Activated CD4-positive, CD25-positive, alpha-beta regulatory T cell treated with anti-CD3 and anti-CD28 coated beads, Interleukin-2, amount 50 U/mL, for 24 hours (primary cell): ENCODE data around the gene AHCTF1.

Experiments
- ATAC-seq, 2 donors: fragments of 150-1000 bp; cut with Tn5 transposase; one replicate each; pipeline ENCODE4 v1.10.0; 2021; ENCODE audit warnings: mild to moderate bottlenecking in 1 of 2, moderate library complexity in 1 of 2

Gene AHCTF1

GRCh38 chr1:246798606-246799496 is 132.9 kb downstream of the AHCTF1 start:
- no peak for ATAC-seq

- ATAC-seq, result no peak
Measured at GRCh38 chr1:246798107-246798506, 133.6 kb downstream of the AHCTF1 start.

GRCh38 chr1:246797597-246797996 is 134.2 kb downstream of the AHCTF1 start:
- no peak for ATAC-seq

- ATAC-seq, result no peak
Measured at GRCh38 chr1:246797157-246797556, 134.6 kb downstream of the AHCTF1 start.

- ATAC-seq, result no peak
Measured at GRCh38 chr1:246795906-246796694, 135.6 kb downstream of the AHCTF1 start.

- no peak for ATAC-seq
Measured at GRCh38 chr1:246794828-246795671, 136.7 kb downstream of the AHCTF1 start.

- no peak for ATAC-seq
Measured at GRCh38 chr1:246794048-246794827, 137.5 kb downstream of the AHCTF1 start.

GRCh38 chr1:246793356-246793896 is 138.3 kb downstream of the AHCTF1 start:
- ATAC-seq, result no peak

- no peak for ATAC-seq
Measured at GRCh38 chr1:246792603-246793002, 139.1 kb downstream of the AHCTF1 start.

GRCh38 chr1:246791303-246791918 is 140.3 kb downstream of the AHCTF1 start:
- no peak for ATAC-seq

GRCh38 chr1:246790833-246791232 is 140.9 kb downstream of the AHCTF1 start:
- no peak for ATAC-seq

- no peak for ATAC-seq
Measured at GRCh38 chr1:246790364-246790763, 141.4 kb downstream of the AHCTF1 start.

- no peak for ATAC-seq
Measured at GRCh38 chr1:246789454-246790339, 142.1 kb downstream of the AHCTF1 start.
